ACHN (cell line): Measurements from ENCODE around the gene NTN4.
A peak's percentile ranks its signal among the peaks of the same experiment; 100 is the strongest.
"Not testable (repeated sequence)": the region's sequence is repeated elsewhere in the genome, so short reads cannot be mapped to it uniquely, and the experiment has no call there.

Experiments used
- DNase-seq: peaks from one replicate; pipeline ENCODE4 v3.0.0-alpha.2; 2015
- in situ Hi-C: cut with HindIII; loops from 2 replicates; pipeline ENCODE4 v1.10.0; 2017; ENCODE audit warnings: low sequenced_read_pairs, low pct_ligation_motif_present, low pct_unique_long_range_greater_than_20kb

Gene NTN4

DNA sequence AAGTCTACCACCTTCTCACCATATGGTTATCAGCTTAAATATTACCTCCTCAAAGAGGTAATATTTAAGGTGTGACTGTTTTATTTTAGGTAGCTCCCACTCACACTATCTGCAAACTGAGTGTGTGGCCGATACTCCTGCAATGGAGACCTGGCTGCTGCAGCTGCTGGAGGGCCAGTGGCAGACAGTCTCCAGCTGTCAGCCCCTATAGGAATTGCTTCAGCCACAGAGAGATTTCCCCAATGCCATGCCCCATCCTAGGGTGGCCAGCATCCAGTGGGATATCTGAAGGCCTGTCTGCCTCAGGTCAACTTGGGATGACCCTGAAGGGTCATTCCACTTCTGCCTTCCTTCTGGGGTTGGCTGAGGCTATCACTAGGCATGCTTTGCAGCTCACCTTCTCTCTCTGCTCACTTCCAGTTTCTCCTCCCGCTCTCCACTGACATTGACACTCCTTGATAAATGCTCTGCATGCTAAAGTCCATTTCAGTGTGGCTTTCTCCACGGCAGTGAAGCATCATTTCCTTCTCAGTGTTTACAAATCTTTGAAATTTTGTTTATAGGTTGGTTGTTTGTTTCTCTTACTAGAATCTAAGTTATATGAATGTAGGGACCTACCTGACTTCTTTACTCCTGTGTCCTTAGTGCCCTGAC, 149.1 kb downstream of the NTN4 start:
- in situ Hi-C loops, result no loop called here
- DNase-seq, result no peak

DNA sequence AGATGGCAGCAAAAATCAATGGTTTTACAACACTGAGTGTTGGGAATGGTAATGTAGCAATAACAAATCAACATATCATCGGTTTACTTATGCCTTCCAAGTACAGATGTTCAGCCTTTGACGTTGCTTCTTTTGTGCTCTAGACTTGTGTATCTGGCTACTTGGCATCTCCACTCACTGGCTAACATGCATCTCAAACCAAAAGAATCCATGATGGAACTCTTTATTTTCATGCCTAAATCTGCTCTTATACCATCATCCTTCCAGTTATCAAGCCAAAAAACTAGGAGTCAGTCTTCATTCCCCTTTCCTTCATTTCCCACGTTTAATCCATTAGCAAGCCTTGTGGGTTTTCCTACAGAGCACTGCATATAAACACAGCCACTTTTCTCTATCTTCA, 150.0 kb downstream of the NTN4 start:
- no peak for DNase-seq
- in situ Hi-C loops, result no loop called here

DNA sequence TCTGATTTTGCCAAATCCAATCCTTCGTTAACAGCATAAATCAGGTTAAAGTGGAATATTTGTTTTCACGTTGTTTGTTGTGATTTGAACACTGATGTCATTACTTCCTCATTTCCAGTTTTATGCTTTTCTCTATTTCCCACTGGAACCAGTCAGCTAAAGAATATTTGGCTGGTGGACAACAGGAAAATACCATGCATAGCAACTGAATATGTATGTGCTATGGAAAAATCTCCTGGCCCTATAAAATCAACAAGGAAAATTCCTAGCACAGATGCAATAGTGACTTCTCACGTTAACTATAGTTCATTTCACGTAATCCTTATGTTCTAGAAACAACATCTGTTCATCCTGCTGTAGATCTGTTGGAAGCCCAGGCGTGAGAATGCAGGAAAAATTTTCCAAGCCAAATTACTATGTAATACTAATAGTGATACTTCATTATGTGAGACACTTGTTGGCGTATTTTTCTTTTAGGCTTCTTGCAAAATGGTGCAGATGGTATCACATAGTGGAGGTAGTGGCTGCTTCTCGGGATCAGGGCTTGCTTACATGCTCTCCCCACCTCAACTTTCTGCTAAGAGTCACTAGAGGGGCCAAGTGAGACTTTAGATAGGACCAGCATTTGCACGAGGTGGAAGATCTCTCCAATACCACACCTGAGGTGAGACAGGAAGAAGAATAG, 153.0 kb downstream of the NTN4 start:
- no peak for DNase-seq
- in situ Hi-C loops, result no loop called here

DNA sequence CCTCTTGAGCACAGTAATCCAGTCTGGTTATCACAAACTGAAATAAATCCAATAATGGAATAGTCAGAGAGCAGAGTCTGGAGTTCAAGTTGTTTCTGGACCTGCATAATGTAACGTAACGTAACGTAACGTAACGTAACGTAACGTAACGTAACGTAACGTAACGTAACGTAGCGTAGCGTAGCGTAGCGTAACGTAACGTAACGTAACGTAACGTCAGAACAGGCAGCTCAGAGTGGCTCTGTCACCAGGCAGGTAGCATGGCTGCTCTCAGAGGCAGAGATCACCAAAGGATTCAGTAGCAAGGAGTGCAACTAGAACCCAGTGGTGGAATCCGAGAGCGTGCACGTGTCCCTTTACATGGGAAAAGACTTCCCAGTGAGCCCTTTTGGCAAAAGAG, 153.6 kb downstream of the NTN4 start:
- no peak for DNase-seq
- in situ Hi-C loops, result no loop called here

DNA sequence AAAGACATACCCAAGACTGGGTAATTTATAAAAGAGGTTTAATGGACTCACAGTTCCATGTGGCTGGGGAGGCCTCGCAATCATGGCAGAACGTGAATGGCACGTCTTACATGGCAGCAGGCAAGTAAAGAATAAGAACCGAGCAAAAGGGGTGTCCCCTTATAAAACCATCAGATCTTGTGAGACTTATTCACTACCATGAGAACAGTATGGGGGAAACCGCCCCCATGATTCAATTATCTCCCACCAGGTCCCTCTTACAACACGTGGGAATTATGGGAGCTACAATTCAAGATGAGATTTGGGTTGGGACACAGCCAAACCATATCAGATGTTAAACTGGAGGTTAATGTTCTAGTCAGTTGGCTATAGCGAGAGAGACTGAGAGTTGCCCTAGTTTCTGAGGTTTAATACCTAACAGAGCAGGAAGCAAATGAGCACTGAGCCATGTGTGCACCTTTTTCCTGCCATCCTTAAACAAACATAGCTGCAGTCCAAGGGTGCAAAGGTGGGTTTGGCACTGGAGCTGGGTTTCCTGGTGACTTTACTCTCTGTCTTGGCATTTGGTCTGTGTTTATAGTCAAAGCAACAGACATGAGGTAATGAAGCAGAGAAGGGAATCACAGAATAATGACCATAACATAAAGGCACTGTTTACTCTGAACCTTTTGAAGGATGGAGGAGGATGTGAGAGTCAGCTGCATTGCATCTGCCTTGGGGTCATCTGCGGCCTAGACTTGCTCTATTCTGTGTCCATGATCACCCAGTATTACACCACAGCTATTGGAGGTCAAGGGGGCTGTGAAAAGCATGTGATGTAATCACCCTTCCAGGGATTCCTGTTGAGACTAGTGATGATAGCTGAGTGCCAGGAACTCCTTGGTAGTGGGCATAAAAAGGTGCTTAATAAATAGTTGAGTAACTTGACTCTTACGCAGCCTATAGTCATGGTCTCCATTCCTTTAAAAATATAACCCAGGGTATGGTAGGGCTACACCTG, 155.6 kb downstream of the NTN4 start:
- in situ Hi-C loops, result no loop called here
- peak; percentile 92 for DNase-seq

DNA sequence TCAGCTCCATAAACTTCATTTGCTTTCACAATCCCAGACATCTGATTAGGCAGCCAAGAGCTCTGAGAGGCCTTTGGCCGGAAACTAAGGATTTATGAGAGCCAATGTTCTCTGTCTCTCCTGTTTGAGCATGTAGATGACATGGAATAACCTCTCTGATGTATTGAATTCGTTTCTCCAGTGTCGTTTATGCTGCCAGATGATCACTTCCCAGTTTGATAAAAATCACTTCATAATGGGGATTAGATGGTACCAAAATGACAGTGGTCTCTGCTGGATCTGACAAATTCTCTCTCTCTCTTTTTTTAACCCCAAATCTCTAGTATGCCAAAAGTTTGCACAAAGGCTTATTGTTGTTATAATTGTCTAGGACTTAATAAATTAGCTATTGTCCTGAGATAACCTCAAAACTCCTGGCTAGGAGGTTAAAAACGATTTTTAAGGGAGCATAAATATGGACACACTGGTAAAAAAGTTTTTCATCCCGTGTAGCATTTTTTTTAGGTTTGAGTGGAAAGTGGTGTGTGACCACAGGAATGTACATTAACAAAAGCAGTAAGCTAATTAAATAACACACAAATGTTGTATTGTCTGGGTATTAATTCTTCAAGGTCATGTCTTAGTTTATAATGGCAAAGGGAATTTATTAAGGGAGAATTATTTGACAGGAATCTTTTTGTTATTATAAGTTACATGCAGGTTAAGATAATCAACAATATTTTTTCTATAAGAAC, 156.7 kb downstream of the NTN4 start:
- in situ Hi-C loops, result no loop called here
- DNase-seq, result no peak

DNA sequence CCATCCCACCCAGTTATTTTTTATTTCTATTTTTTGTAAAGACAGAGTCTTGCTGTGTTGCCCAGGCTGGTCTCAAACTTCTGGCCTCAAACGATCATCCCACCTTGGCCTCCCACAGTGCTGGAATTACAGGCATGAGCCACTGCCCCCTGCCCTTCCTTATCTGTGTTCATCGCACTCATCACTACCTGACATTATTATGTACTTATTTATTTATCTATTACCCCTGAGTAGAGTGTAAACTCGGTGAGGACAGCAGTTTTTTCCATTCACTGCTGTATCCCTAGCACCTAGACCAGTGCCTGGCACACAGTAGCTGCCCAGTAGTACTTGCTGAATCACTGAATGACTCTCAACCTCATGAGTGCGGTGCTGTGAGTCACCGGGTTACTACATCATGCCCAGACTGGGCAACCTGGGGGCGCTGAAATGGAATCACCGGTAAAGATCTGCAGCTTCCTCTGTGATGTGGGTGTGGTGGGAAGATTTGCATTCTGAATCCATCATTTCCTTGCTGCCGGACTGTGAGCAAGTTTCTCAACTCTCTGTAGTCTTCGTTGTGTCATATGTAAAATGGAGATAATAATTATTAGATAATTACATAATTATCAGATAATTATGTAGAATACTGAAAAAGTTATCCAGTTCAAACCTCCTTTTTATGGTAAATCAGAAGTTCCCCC, 157.4 kb downstream of the NTN4 start:
- in situ Hi-C loops, result no loop called here
- peak; percentile 81 for DNase-seq

DNA sequence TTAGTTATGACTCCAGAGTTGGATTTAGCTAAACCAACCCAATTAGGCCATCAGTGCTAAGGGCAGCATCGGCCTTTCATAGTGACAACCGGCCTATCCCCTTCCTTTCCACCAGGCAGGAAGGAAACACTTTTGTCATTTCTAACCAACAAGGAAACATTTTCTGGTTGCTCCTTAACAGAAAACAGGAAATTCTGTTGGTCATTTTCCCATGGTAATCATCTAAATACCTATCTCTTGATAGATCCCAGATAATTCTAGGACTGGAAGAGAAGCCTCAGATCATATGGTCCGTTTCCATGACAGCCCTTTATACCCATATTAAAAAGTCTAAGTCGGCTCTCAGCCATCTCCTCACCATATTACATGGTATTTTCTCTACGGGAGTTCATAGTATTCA, 160.1 kb downstream of the NTN4 start:
- in situ Hi-C loops, result no loop called here
- DNase-seq, result no peak

DNA sequence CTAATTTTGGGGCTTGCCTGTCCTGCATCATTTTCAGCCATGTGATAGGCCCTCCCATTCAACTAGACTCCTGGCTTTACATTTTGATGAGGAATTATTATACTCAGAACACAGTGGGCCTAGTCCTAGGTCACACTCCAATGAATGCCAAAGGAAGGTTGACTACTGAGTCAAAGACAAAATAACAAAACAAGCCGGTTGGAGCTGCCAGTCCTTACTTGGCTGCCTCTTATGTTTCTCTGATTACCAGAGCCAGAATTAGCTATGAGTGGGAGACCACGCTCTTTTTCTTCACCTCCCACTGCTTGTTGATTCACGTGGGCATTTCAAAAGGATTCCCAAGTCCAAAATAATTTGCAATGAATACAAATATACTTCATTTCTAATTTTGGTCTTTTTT, 161.2 kb downstream of the NTN4 start:
- DNase-seq, result no peak
- in situ Hi-C loops, result no loop called here

DNA sequence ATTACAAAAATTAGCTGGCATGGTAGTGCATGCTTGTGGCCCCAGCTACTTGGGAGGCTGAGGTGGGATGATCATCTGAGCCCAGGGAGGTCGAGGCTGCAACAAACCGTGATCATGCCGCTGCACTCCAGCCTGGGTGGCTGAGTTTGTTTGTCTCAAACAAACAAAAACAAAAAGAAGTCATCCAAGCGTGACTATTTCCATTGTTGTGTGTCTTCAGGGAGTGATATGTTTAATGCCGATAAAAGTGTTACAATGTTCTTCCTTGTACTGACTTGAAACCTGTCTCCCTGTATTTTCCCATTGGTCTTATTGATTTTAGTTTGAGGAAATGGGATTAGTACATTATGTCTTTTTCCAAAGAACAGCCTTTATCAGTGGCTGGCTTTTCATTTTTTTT, 163.7 kb downstream of the NTN4 start:
- DNase-seq, result no peak
- in situ Hi-C loops, result no loop called here

DNA sequence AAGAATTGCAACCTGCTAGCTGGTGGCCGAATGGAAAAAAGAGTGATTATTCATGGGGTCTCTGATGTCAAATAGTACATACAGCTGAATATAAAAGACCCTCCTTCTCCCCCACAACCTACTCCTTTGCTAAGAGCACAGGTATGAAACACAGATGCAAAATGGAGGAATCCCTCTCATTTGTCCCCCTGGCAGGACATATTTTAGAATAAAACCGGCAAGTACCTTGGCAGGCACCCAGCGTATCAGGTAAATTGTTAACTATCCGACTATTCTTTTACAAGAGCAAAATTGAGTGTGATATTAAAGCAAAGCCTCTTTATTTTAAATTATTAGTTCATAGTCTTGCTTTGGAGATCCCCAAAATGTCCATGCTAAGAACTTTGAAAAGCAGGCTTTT, 165.6 kb downstream of the NTN4 start:
- in situ Hi-C loops, result no loop called here
- DNase-seq, result no peak

DNA sequence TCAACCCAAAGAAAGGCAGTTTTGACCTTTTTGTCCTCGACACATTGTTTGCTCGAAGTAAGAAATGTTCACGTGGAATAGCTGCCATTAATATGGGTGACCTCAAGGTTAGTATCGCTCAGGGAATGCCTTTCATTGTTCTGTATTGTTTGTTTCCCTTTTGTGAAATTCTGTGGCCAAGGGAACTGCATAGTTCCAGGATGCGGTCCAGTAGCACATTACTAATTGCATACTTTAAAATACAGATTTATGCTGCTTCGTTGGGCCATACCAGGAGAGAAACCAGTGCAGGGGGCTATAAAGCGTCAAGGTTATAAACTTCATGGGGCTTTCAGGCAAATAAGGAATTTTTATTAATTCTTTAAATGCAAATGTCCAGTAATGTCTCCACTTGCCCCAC, 166.0 kb downstream of the NTN4 start:
- in situ Hi-C loops, result no loop called here
- DNase-seq, result peak; percentile 25

DNA sequence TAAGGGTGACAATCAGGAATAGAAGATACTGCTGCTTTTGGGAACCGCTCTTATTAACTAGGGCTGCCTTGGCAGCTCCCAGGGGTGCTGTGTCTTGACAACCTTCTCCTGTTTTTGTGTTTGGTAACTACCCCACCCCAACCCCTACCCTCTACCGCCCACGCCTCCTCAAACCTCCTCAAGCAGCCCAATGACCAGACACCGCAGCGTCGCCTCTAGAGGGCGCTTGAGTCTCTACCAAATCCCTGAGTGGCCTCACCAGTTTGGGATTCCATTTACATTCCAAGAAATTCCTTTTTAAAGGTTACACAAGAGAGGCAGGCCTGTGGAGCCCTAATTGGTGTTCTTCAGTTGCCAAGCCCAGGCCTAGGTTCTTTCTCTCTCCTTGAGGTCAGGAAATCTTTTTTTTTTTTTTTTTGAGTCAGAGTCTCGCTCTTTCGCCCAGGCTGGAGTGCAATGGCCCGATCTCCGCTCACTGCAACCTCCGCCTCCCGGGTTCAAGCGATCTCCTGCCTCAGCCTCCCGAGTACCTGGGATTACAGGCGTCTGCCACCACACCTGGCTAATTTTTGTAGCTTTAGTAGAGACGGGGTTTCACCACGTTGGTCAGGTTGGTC, 166.9 kb downstream of the NTN4 start:
- in situ Hi-C loops, result no loop called here
- peak; percentile 89 for DNase-seq

DNA sequence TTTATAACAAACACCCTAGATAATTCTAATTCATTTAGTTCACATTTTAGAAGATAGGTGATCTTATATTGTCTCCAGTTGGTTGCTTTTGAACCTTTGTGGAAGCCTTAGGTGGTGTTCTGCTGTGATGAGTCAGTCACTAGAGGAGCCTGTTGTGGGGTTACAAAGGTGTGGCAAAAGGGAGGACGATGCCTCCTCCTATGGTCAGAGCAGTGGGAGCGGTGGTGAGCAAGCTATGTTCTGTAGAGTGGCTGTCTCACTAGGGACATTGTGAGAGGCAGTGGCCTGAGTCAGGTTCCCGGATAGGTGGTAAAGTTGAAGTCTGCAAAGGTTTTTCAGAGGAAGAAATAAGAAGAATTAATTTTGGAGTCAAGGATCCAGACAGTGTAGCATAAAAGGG, 167.7 kb downstream of the NTN4 start:
- in situ Hi-C loops, result no loop called here
- DNase-seq, result no peak

DNA sequence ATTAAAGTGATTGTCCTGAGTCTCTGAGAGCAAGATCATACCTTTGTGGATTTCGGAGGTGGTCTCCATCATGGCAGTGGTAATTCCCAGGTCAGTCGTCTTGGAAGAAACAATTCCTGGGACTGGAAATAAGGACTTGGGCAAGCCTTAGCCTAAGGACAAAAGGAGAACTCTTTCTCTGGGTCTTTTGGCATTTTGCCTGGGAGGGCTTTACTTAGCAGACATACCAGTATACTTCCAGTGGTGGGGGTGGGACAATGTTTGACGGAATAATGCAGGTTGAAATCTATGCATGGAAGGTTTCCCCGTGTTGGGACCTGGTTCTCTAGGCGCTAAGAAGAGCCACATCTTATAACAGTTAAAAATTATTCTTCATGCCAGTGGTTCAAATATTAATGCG, 168.8 kb downstream of the NTN4 start:
- DNase-seq, result no peak
- in situ Hi-C loops, result no loop called here

DNA sequence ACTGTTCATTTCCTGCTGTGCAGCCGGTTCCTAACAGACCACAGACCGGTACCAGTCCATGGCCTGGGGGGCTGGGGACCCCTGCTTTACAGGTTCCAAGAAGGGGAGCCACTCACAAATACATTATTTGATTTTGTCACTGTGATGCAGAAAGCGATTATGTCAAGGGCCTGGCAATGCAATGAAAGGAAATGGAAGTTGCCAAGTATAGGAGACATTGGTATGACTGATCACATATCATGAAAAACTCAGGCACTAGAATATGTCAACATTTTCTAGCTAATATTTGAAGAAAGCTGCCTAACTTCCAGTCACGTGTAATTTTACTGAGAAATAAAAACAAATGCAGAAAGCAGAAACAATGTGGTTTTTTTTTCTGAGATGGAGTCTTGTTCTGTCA, 170.4 kb downstream of the NTN4 start:
- in situ Hi-C loops, result no loop called here
- DNase-seq, result no peak

DNA sequence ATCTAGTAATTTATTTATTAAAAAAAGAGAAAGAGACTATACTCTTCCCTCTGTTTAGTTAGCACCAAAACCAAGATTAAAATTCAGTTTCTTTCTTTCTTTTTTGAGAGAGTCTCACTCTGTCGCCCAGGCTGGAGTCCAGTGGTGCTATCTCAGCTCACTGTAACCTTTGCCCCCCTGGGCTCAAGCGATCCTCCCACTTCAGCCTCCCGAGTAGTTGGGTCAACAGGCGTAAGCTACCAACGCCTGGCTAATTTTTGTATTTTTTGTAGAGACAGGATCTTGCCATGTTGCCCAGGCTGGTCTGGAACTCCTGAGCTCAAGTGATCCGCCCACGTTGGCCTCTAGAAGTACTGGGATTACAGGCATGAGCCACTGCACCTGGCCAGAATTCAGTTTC, 174.1 kb downstream of the NTN4 start:
- in situ Hi-C loops, DNase-seq: not testable (repeated sequence)

DNA sequence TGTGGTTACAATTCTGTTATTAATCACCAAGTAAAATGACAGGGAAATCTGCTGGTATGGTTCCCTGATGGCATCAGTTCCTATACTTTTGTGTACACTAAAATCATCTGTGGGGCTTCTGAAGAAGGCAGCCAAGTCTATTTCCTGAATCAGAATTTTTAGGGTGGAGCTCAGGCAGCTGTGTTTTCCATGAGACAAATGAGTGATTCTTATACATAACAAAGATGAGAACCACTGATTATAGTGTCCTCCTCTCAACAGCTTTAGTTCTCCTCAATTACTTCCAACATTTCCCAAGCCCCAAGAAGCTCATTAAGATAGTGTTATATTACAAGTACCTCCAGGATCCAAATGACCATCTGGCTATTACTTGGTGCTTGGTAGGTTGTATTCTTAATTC, 174.8 kb downstream of the NTN4 start:
- in situ Hi-C loops, result no loop called here
- no peak for DNase-seq
